NCI-H460 (cell line): ENCODE results near the gene DENND1A. TPM values are rescaled to one million over a fixed set of nuclear protein-coding genes. Genes with fewer than 3 reads are reported as not detected.

Source experiments
- DNase-seq: peaks from one replicate; pipeline ENCODE4 v3.0.0-alpha.2; 2016; ENCODE audit warnings: low read depth; ENCODE audit errors: extremely low read depth
- total RNA-seq: library from RNA; depleted of rRNA; stranded (reverse); fragments of >200 nt; shearing (Covaris generic); gene quantifications from 2 replicates; pipeline ENCODE4 v1.2.3, GENCODE V29; 2014

The DENND1A gene
- total RNA-seq, 1 experiment from 2014 or later: 32.7 TPM

DNA sequence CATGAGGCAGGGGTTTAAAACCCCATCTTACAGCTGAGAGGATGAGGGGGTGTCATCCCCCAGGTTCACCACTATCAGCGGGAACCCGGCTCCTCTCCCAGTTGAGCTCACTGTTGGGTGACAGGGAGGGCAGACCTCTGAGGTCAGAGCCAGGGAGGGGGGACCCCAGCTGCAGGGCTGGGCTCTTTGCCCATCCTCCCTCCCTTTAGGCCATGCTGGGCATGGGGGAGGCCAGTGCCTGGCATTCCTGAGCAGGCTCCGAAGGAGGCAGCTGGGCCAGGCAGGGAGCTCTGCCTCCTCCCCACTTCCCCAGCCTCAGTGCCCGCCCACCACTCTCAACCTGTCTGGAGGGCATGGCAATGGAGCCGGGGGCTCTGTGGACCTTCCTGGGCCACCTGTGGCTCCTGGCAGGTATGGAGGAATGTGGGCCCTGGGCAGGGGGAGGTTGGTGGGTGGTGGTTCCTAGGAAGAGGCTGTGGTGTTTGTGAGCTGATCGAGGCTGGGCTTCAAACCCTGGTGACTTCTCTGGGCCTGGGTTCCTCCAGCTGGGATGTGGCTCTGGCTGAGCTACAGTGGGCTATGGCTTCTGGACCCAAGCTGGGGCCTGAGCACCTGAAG is 561.3 kb downstream of the DENND1A start:
- DNase-seq: no peak

DNA sequence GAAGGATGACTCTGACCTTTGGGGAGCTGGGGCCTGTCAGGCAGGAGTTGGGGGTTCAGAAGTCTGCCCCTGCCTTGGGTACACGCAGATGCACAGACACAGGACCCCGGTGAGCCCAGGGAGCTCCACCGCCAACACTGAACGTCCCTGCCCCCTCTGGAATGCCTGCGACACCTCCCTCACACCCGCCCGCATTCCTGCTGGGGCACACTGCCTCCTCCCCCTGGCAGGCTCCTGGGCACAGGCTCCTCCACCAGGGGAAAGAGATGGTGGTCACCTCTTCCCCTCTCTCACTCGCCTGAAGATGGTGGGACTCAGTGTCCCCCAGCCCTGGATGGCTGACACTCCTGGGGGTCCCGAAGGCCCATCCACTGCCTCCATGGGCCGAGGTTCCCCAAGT is 561.9 kb downstream of the DENND1A start:
- DNase-seq: no peak

GRCh38 chr9:123365881-123366528 is 563.9 kb downstream of the DENND1A start:
- DNase-seq: no peak

- DNase-seq: no peak
Observed at GRCh38 chr9:123365287-123365880, 564.5 kb downstream of the DENND1A start.

GRCh38 chr9:123364241-123364824 is 565.6 kb downstream of the DENND1A start:
- no peak for DNase-seq

GRCh38 chr9:123362856-123363255 is 567.1 kb downstream of the DENND1A start:
- no peak for DNase-seq

DNA sequence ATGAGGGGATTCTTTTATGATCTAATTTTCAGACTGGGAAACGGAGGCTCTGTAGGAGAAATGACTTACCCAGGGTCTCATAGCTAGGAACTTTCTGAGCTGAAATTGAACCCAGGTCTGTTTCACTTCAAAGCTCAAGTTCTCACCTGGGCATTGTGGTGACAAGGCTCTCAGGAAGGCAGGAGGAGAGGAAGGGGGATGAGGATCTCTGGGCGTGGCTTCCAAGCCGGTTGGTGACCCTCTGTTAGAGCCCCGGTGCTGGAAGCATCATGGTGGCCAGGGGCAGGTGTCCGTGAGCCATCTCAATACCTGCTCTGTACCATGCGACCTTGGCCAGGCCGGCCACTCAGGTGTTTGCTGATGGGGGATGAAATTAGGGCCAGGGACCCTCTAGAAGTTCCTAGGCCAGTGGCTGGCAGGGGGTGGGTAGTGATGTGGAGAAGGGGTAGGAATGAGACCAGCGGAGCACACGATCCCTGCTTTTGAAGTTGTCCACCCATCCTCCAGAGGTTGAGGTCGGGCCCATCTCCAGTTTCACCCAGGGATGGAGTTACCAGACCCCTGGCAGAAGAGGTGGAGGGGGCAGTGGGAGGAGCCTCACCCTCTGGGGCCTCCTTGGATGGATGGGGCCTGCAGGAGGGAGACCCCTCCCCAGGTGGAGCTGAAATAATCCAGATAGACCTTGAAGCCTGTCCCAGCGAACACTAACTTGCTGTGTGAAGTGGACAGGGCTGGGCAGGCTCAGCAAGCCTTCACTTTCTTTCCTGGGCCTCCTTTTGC is 568.0 kb downstream of the DENND1A start:
- DNase-seq: no peak

DNA sequence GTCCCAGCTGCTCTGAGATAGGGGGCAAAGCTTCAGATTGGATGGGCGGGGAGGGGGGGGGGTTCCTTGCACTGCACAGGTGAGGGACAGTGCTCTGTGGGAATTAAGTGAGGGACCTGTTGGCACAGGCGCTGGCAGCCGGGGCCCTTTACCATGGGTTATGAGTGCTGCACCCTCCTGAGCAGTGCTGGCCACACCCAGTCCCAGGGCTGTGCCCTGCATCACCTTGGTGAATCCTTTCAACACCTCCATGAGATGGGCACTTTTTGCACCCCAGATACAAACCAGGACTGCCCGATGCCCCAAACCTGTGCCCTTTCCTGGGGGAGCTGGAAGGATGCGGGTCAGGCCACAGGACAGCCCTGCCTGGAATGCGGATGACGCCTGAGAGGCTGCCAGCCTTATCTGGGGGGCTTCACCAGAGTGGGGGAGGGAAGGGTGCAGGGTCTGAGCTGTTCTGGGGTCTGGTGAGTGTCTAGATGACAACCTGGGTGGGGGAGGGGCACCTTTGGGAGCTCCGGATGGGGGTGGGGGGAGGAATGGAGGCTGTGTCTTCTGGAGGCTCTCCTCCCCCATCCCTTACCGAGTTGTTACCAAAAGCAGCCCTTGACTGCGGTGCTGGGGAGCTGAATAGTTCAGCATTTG is 568.7 kb downstream of the DENND1A start:
- DNase-seq: no peak

DNA sequence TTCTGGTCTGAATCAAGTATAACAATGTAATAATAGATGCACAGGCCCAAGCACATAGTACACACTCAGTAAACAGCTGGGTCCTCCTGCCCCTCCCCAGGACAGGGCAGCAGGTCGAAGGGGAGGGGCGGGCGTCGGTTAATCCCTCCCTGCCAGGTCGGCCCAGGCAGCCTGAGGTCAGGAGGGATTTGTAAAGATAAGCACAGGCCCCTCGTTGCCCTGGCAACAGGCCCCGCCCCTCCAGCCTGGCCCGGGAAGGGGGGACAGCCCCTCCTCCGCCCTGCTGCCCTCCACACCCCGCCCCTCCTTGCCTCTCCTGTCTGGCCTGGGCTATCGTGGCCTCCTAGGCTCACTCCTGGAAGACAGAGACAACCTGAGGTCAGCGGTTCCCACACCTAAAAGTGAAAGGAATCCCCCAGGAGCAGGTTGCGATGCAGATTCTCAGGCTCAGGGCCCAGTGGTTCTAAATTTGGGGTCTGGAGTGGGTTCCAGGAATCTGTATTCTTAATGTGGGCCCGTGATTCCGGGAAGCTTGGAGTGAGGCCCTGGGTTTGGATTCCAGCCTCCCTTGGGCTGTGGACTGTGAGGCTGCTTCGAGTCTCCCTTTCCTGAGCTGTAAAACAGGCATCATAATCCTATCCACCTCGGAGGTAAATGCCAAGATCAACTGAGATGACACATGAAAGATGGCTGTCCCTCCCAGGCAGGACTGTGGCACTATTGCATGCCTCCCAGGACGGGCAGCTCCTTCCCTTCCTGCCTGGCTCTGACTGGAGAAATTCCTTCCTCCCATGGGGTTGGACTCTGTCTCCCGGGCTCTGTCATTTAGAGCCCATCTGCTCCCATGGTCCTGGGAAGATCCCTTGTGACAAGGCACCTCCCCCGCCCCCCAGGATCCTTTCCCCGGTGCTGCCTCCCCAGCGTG is 569.5 kb downstream of the DENND1A start:
- no peak for DNase-seq

- no peak for DNase-seq
Observed at GRCh38 chr9:123359546-123359945, 570.4 kb downstream of the DENND1A start.

DNA sequence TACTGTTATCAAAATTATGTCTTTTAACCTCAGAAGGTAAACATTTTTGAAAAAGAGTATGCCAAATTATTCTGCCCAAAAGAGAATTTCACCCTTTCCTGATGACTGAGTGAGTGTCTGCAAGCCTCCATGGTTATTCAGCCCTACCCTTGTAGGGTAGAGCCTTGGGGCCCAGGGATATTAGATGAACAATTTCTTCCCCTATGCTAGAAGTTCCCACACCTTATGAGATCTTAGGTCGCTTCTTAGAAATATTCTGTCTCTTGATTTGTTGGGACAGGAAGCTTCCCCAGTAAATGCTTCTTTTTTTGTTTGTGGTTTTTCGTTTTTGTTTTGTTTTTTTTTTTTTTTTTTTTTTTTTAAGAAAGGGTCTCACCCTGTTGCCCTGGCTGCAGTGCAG is 570.8 kb downstream of the DENND1A start:
- no peak for DNase-seq

GRCh38 chr9:123358181-123358905 is 571.6 kb downstream of the DENND1A start:
- DNase-seq: no peak

GRCh38 chr9:123357743-123358059 is 572.2 kb downstream of the DENND1A start:
- no peak for DNase-seq

- DNase-seq: no peak
Observed at GRCh38 chr9:123356851-123357742, 572.8 kb downstream of the DENND1A start.

DNA sequence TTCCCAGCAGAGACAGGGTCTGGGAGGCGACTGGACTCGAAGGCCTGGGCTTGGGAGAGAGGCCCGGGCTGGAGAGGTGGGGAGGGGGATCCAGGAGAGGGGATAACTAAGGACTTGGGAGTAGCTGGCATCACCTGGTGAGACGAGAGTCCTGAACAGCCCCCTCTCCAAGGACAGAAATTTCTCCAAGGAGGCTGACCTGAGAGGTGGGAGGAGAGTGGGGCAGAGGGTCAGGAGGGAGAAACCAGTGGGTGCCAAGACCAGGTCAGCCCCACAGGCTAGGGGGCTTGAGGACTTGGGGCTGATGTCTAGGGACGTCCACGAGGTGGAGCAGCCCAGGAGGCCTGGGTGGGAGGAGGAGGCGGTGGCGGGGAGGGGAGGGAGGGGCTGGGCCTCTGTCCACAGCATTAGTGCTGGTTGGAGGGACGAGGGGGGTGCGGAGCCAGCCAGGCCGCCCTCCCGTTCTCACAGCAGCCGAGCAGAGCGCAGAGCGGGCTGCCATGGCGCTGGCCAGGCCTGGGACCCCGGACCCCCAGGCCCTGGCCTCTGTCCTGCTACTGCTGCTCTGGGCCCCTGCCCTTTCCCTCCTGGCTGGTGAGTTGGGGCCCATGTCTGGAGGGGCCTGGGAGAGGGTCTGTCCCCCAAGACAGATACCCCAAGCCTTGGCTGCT is 574.0 kb downstream of the DENND1A start, which contains the start of gene CRB2:
TSS of gene CRB2 (plus strand) at position 437 of the 671 bp plus-strand sequence. CDS start at position 501, 64 bp downstream.
- no peak for DNase-seq

DNA sequence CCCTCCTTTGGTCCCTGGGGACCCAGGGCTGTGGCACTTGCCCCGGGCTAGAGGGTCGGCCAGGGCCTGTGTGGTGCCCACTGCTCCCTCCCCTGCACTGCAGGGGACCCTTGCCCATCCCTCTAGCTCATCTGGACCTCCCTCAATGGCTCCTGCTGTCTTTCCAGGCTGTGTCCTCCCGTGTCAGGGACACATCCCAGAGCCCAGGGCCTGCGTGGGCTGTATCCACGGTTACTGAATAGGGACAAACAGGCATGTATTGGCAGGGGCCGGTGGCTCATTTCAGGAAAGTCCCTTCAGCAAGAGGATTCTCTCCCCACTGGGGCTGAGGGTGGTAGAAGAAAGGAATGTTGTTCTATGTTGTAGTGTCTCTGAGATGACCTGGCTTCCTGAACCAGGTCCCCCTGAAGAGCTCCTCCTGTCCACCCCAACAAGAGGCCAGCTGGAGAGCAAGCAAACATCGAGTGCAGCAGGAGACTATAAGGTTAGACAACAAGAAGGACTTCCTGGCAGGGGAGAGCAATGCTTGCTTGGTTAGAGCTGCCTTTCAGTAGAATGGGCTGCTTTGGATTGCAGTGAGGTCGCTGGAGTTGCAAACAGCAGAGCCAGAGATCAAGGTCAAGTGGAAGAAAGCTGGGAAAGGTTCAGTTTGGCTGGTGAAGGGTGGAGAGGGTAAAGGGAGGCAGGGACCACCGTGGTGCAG is 575.0 kb downstream of the DENND1A start:
- no peak for DNase-seq
